Islet precursor cell (in vitro differentiated cells): ENCODE data around the gene SELENOS.

Experiments used
- DNase-seq: peaks from one replicate; pipeline ENCODE4 v3.0.0-alpha.2; 2018

Gene SELENOS

GRCh38 chr15:101276501-101277037 lies 716 bp downstream of the SELENOS start:
- DNase-seq: no peak

GRCh38 chr15:101275018-101275417 lies 2.3 kb downstream of the SELENOS start:
- DNase-seq: no peak

- no peak for DNase-seq
Observed at GRCh38 chr15:101273534-101273933, 3.8 kb downstream of the SELENOS start.

GRCh38 chr15:101272584-101272983 lies 4.7 kb downstream of the SELENOS start:
- no peak for DNase-seq

- DNase-seq: peak; percentile 64
Observed at GRCh38 chr15:101269479-101270223, 7.6 kb downstream of the SELENOS start.

- DNase-seq: peak; percentile 64
Observed at GRCh38 chr15:101267320-101268104, 9.8 kb downstream of the SELENOS start.

- DNase-seq: no peak
Observed at GRCh38 chr15:101266787-101267186, 10.5 kb downstream of the SELENOS start.

GRCh38 chr15:101266034-101266433 lies 11.3 kb downstream of the SELENOS start:
- no peak for DNase-seq

- DNase-seq: no peak
Observed at GRCh38 chr15:101264911-101265641, 12.2 kb downstream of the SELENOS start.

GRCh38 chr15:101264011-101264410 lies 13.3 kb downstream of the SELENOS start:
- DNase-seq: no peak

GRCh38 chr15:101262551-101262950 lies 14.7 kb downstream of the SELENOS start:
- no peak for DNase-seq

GRCh38 chr15:101258238-101259144 lies 18.8 kb downstream of the SELENOS start:
- no peak for DNase-seq

GRCh38 chr15:101256757-101257156 lies 20.5 kb downstream of the SELENOS start:
- no peak for DNase-seq

GRCh38 chr15:101255615-101256241 lies 21.6 kb downstream of the SELENOS start:
- DNase-seq: peak; percentile 79

- DNase-seq: no peak
Observed at GRCh38 chr15:101255051-101255395, 22.3 kb downstream of the SELENOS start.

- DNase-seq: no peak
Observed at GRCh38 chr15:101254157-101255050, 22.9 kb downstream of the SELENOS start.

- no peak for DNase-seq
Observed at GRCh38 chr15:101252836-101253235, 24.4 kb downstream of the SELENOS start.

GRCh38 chr15:101251830-101252820 lies 25.2 kb downstream of the SELENOS start, which contains the start of gene CHSY1:
Gene CHSY1 (minus strand): TSS chr15:101252048. CDS start chr15:101251456, 592 bp downstream.
- DNase-seq: peak; percentile 91
